GM18867 (cell line): ENCODE measurements around the gene PAMR1.

Experiments
- ATAC-seq: cut with Tn5 transposase; IDR thresholded peaks from one replicate; pipeline ENCODE4 v1.9.1; 2021; ENCODE audit warnings: mild to moderate bottlenecking, moderate library complexity; ENCODE audit not compliant: unreplicated experiment

The PAMR1 gene

GRCh38 chr11:35461917-35462538, 63.4 kb downstream of the PAMR1 start:
- ATAC-seq = no peak

- ATAC-seq = no peak
These were observed 65.9 kb downstream of the PAMR1 start for GRCh38 chr11:35459489-35459888.

- ATAC-seq = no peak
These were observed 66.6 kb downstream of the PAMR1 start for GRCh38 chr11:35458846-35459245.

DNA sequence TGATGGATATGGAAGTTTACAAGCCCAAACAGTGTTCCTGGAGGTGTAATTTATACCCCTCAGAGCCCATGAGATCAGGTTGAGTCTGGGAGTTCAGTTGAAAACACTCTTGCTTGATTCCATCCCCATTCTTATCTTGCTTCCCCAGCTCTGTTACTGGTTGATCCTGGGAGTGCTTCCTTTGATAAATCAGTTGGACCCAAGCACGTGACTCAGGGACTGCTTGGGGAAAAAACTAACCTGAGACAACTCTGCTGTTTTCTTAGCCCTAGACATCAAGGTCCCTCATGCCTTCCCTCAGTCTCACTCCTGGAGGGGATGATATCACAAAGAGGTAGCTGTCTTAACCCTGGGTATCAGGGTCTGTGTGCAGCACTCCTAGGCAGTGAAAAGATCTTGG, 71.1 kb downstream of the PAMR1 start:
- no peak for ATAC-seq

DNA sequence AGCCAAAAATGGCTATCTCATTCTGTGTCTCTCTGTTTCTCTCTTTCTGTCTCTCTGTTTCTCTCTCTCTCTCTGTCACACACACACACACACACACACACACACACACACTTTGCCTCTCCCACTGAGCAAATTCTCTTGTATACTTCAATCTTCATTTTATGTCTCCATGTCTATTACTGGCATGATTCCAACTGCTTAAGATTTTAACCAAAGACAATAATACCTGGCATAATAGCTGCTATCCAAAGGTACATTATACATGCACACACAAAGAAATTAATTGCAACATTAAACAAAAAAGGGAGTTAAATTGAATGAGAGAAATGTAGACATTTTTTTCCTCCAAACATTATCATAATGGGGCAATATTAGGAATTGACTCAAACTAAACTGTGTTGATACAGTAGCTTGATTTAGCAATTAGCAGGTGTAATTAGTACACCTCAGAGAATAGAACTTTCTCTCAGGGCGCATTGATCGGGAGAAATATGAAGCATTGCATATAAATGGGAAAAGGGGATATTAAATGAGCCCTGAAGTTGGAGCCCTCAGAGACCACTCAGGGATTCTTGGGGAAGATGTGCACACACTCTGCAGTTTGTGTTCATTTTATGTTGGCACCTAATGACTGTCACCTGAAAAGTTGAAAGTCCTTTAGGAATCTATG, 88.7 kb downstream of the PAMR1 start:
- ATAC-seq = no peak

- no peak for ATAC-seq
These were observed 91.8 kb downstream of the PAMR1 start for GRCh38 chr11:35433588-35433987.

- ATAC-seq = no peak
These were observed 93.0 kb downstream of the PAMR1 start for GRCh38 chr11:35432464-35432863.

- no peak for ATAC-seq
These were observed 98.3 kb downstream of the PAMR1 start for GRCh38 chr11:35427071-35427470.

DNA sequence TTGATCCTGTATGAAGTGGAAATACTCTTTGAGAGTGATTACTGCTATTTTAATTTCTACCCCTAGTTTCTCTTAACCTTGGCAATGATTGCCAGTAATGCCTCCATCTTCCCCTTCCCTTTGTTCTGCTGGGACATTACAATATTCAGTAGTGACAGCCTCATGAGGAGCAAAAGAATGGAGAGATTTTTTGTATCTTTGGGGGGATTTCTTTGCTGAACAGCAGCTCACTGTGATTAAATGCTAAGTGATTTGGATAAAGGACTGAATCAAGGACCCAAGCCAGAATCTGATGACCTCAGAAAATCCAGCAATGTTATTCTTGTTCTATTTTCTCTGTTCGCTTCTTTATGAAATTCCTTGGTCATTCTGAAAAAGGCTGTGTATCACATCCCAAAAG, 99.1 kb downstream of the PAMR1 start:
- ATAC-seq = no peak

- ATAC-seq = no peak
These were observed 99.7 kb downstream of the PAMR1 start for GRCh38 chr11:35425603-35426212.

DNA sequence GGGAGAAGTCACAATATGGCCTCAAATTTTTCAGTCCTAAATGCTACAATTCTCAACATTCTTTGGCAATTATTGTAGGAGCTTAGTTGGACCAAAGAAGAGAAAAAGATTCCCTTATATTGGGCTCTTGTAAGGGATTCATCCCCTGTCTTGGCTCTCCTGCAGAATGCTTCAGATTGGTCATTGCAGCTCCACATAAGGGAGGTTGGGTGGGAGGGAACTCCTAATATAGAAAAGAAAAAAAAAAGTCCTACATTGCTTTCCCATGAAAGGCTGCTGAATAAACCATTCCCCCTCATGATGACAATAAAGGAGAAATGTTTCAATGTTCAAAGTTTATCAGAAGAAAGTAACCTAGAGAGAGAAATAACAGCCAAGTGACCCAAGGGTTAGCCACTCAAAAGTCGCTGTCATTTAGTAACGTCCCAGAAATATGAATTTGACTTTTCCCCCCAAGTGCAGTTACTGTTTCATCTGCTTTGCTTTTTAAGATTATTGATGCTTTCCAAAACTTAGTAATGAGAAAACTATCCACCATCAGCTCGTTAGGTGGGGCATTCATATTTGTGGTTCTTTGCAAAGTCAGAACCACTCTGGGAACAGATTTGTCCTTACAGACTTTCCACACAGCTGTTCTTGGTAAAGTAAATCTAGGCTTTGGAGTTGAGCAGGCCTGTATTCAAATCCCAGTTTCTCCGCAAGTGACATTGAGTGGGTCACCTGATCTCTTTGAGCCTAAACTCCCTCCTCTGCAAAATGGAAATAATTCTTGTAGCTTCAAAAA, 101.1 kb downstream of the PAMR1 start:
- no peak for ATAC-seq

GRCh38 chr11:35420371-35420770, 105.0 kb downstream of the PAMR1 start:
- no peak for ATAC-seq

GRCh38 chr11:35419830-35420333, 105.5 kb downstream of the PAMR1 start:
- ATAC-seq = no peak

- ATAC-seq = no peak
These were observed 106.1 kb downstream of the PAMR1 start, which contains the start of gene SLC1A2 for GRCh38 chr11:35419184-35419829. SLC1A2 (minus strand) TSS chr11:35419558; CDS start chr11:35418966, 592 bp downstream.

GRCh38 chr11:35418282-35419183, 106.9 kb downstream of the PAMR1 start:
- ATAC-seq = no peak

DNA sequence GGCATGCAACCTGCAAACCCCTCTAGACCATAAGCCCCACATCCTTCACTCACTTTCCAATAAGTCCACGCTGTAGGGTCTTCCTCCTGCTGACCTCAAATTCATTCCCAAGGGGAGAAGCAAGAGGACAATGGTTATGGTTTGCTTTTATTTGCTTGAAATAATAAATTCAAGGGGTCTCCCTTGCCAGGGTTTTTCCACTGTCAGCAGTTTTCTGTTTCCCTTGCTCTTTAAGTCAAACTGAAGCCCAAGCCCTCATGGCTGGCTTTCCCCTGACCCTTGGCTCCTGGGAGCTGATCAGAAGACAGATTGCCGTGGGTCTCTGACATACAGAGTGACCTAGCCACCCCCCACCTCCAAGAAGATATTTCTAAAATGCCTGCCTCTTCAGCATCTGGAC, 109.9 kb downstream of the PAMR1 start:
- no peak for ATAC-seq

GRCh38 chr11:35414776-35415175, 110.6 kb downstream of the PAMR1 start:
- ATAC-seq = no peak

DNA sequence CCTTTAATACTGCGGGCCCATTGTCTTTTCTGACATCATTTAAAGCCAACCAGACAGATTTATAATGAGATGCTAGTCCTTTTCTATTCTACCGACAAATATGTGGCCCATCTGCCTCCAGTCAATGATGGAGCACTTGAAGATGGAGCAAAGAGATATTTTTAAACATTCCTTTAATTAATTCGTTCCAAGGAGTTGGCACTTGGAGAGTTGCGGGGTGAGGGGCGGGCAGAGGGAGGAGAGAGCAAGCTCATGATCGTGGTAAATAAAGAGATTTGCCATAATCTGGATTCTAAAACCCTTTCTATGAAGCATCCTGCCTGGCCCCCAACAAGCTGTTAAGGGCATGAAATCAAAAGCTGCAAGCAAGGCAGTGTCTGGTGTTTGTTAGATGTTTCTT, 111.1 kb downstream of the PAMR1 start:
- no peak for ATAC-seq

DNA sequence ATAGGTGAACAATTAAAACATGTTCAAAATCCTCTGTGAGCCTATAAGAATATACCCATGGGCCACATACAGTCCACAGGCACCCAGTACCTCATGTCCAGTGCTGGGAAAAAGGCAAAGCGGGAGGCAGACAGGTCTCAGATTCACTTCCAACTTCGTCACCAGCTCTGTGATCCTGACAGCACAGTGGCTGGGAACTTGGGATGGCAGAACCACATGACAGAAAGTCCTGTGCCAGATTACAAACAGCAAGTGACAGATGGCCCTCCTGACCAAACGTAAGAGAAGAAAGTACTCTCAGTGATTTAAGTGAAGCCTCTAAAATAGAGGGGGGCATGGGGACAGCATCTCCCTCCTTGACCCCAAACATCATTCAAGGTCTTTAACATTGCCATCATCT, 111.8 kb downstream of the PAMR1 start:
- no peak for ATAC-seq

DNA sequence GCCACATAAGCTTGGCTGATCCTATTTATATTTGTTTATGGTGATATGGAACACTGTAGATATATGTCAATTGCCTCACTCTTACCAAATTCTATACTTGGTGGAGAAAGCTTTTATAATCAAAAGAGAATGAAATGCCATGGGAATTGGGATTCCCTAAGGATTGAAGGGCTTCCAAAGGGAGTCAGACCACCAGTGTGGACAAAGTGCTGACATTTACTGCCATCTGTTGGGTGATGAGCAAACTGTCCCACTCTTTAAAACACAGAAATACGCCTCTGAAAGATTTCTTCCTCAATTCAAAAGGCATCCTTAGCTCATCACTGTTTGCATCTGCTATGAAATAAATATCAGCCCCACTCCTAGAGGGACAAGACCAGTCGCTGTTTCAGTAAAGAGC, 113.1 kb downstream of the PAMR1 start:
- ATAC-seq = no peak
